Heart left ventricle (tissue), 13 donors: Measurements from ENCODE around the gene DLGAP1.

Experiments
- POLR2A ChIP-seq, 2 donors: fragments of 450-650 bp; IDR thresholded peaks; one replicate each; pipeline ENCODE4 v1.6.1; 2017; ENCODE audit warnings: antibody characterized with exemption in 2 of 2, mild to moderate bottlenecking in 2 of 2, moderate library complexity in 2 of 2
- TF ChIP-seq, protein P1 (sequence below), 12 donors: fragments of 200-600 bp; sonication (generic) in 4 of 12; IDR thresholded peaks; one replicate each; pipeline versions ENCODE4 v1.5.0 to v1.8.0; 2018 to 2022; ENCODE audit warnings: antibody characterized with exemption in 12 of 12, mild to moderate bottlenecking in 5 of 12
- donor health status: ischemic (EF 13 %, LVEDD 7.1; RV severe dilation, severe dysfunction).
- donor health status: DM: no; HTN: yes; CAD: no.
- donor health status: DM: no; HTN: no; CAD: no.
- donor health status: ischemic (EF 25% LVEDD 6.9; RV normal size, moderate dysfunction).
- donor health status: ischemic (EF 25% LVEDD 5.7; RV mildly dilated, moderate dysfunction).
- donor health status: ischemic (EF 35%, LVEDD 5.7; RV mildly dilated, moderate dysfunction).
- donor health status: nonischemic (EF 11% LVEDD 7.7; RV severe dilation, severe dysfunction).
- donor health status: DM: yes; HTN: yes; CAD: no.
- donor health status: PGD.
- donor health status: ischemic (EF 29% LVEDD 5.4; RV normal size, mild dysfunction).
- donor health status: nonischemic (EF 23%, LVEDD 6.1; RV moderate dilation, normal function).

DNA sequence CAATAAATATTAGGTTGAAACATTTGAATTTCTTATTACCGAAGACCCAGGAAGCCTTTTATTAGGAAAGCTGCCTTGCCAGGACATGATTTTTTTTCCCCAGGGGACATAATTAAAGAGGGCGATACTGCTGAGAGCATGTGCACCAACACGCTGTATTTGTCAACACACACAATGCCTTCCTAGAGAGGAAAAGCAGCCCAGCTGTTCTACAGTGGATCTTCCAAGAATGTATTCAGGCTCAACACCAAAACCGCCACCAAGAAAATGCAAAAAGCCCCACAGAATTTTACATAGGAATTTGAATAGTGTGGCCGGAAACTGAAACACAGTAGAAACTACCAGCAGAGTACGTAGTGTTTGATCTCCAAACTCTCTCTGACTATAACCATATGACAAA lies 320.4 kb downstream of the DLGAP1 start:
- no peak for TF ChIP-seq POLR2A (IDR thresholded peaks at IDR 0.05)
- TF ChIP-seq, protein P1, sequence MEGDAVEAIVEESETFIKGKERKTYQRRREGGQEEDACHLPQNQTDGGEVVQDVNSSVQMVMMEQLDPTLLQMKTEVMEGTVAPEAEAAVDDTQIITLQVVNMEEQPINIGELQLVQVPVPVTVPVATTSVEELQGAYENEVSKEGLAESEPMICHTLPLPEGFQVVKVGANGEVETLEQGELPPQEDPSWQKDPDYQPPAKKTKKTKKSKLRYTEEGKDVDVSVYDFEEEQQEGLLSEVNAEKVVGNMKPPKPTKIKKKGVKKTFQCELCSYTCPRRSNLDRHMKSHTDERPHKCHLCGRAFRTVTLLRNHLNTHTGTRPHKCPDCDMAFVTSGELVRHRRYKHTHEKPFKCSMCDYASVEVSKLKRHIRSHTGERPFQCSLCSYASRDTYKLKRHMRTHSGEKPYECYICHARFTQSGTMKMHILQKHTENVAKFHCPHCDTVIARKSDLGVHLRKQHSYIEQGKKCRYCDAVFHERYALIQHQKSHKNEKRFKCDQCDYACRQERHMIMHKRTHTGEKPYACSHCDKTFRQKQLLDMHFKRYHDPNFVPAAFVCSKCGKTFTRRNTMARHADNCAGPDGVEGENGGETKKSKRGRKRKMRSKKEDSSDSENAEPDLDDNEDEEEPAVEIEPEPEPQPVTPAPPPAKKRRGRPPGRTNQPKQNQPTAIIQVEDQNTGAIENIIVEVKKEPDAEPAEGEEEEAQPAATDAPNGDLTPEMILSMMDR (IDR thresholded peaks at IDR 0.05) = no peak
